Hematopoietic multipotent progenitor cell treated with erythropoietin and hydrocortisone succinate and interleukin-3 and kit ligand, for 6 days (in vitro differentiated cells): ENCODE measurements around the gene NGEF.

Source experiments
- DNase-seq: peaks from one replicate; pipeline ENCODE4 v3.0.0-alpha.2; 2015

Gene NGEF

GRCh38 chr2:232993231-232993821, 19.7 kb downstream of the NGEF start:
- no peak for DNase-seq

- DNase-seq = no peak
Observed at GRCh38 chr2:232986155-232986554, 26.9 kb downstream of the NGEF start.

DNA sequence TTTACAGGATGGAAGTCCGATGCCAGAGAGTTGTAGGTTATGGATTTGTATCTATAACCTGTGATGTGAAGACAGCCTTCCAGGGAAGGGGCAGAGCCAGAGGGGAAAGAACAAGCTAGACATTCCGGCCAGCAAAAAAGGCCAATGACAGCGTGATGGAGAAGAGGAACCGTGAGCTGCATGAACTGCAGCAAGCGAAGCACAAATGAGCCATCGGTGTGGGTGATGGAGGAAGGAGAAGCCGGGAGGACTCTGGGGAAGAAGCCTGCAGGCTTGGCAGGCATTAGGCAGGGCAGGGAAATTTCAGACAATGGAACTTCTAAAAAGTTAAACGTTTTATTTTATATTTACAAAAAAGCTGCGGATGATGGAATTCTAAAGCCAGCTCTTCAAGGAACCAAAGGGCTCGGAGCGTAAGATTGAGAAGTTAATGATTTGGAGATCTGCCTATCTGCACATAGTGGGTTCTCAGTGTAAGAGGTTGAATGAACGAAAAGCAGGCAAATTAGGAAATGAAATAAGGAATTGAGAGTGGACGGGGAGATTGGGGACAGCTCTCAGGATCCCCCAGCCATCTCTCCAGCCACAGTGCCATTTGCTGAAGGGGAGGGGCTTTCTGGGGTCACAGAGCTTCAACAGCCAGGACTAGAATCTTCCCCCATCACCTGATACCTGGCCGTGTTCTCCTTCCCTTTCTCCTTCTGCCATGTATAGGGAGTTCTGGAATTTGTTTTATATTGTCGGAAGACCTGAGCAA, 28.4 kb downstream of the NGEF start:
- DNase-seq = no peak

- no peak for DNase-seq
Observed at GRCh38 chr2:232983669-232984140, 29.4 kb downstream of the NGEF start.

GRCh38 chr2:232982926-232983668, 30.0 kb downstream of the NGEF start:
- no peak for DNase-seq

DNA sequence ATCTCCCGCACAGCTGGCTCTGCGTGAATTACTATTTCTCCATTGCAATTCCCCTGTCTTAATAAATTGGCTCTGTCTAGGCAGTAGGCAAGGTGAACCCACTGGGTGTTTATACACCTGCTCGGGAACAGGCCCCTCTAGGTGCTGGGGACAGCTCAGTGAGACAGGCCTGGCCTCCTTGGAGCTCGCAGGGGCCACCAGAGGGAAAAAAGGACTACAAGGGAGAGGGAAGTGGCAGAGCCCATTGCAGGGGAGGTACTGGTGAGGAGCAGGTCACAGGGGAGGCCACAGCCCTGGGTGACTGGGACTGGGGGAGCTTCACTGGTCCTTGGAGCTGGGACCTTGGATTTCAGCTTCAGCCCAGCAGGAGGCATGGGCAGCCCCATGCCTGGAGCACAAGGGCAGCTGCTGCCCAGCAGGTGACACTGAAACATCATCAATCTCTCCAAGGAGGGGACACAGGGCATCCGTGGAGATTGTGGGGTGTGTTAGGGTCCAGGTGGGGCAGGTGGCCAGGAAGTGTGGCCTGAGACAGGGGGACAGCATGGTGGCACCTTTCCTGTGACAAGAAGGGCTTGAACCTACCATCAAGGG, 31.2 kb downstream of the NGEF start:
- no peak for DNase-seq

DNA sequence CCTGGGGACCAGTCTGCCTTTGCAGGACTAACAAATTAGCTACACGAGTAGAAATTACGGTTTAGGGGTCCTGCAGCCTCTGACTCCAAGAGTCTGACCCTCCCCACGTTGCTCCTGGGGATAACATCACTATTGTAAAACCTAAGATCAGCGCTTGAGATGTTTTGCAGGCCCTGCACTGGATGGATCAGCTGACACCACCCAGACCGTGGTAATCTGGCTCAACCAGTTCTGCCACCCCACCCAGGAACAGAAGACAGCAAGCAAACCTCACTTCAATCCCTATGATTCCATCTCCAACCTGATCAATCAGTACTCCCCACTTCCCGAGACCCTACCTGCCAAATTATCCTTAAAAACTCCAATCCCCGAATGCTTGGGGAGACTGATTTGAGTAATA, 31.7 kb downstream of the NGEF start:
- no peak for DNase-seq

GRCh38 chr2:232980683-232981082, 32.4 kb downstream of the NGEF start:
- DNase-seq = no peak

- DNase-seq = no peak
Observed at GRCh38 chr2:232979871-232980461, 33.1 kb downstream of the NGEF start.

DNA sequence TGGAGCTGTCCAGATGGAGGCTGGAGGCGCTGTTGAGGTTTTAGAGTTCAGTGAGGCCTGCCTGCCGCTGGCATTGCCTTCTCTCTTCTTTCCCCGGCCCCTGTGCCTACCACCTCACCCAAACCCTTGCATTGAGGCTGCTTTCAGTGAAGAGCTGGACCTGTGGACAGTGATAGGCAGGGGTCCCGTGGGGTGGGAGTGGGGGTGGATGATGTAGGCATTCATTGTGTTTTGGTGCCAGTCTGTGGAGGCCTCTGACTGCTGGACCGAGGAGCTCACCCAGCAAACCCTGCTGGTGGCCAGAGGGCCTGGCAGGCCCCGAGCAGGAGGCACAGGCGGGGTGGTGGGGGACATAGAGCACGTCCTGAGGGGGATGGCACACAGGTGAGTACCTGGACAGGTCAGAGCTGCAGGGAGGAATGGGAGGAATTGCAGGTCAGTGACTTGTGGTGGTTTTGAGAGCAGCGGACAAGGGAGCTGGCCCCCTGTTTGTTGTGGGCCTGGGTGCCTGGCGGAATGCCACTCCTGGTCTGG, 35.6 kb downstream of the NGEF start:
- DNase-seq = no peak

- DNase-seq = no peak
Observed at GRCh38 chr2:232976666-232977437, 36.2 kb downstream of the NGEF start.

GRCh38 chr2:232976176-232976575, 36.9 kb downstream of the NGEF start:
- no peak for DNase-seq

GRCh38 chr2:232974396-232974795, 38.7 kb downstream of the NGEF start:
- no peak for DNase-seq

DNA sequence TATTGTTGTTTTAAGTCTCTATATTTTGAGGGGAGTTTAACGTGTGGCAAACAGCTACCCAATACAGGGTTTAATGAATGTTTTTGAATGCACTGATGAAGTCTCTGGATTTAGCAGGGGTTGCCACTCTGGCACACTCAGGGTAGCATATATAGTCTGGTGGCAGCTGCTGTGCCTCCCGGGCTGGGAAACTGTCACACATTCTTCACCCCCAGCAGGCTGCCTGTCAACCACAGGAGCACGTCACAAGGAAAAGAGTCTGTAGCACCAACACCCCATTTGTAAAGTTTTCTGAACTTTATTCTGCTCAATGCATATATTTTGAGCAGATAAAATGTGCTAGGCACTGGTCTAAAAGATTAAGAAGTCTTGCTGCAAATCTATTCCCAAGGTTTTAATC, 39.3 kb downstream of the NGEF start:
- no peak for DNase-seq

- no peak for DNase-seq
Observed at GRCh38 chr2:232973011-232973735, 39.9 kb downstream of the NGEF start.

DNA sequence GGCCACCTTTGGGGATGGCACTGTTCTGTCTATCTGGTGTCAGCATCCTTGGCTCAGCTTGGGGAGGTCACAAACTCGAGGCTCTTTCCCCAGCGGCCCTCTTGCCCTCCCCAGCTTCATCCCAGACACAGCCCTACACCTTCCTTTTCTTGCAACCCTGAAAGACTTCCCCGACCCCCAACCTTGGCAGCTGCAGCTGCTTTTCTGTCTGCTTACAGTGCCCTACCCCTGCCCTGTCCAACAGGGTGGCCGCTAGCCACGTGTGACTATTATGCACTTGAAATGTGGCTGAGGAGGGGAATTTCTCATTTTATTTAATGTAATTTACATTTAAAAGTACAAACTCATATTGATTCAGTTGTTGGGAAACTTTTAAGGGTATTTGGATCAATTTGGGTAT, 41.3 kb downstream of the NGEF start:
- no peak for DNase-seq

GRCh38 chr2:232970051-232970450, 43.0 kb downstream of the NGEF start:
- no peak for DNase-seq

DNA sequence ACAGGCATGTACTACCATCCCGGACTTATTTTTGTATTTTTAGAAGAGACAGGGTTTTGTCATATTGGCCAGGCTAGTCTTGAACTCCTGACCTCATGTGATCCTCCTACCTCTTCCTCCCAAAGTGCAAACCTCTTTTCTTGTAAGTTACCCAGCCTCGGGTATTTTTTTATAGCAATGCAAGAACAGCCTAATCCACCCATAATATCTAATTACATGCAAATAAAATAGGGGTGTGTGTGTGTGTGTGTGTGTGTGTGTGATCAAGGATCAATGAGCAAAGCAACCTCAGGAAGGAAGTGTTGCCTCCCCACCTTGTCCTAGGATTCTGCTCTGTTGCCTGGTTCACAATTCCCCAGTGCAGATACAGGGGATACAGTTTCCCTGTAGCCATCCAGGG, 45.6 kb downstream of the NGEF start:
- DNase-seq = no peak

- DNase-seq = no peak
Observed at GRCh38 chr2:232966122-232966521, 46.9 kb downstream of the NGEF start.

DNA sequence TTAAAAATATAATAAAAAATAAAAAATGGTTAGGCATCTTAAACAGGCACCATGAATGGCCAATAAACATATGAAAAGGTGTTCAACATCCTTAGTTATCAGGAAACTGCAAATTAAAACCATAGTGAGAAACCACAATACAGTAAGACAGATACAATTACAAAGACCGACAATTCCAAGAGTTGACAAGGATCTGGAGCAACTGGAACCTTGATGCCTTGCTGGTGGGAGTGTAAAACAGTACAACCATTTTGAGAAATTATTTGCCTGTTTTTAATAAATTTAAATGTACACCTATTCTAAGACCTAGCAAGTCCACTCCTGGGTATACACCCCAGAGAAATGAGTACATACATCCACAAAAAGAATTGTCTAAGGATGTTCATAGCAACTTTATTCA, 49.1 kb downstream of the NGEF start:
- DNase-seq = no peak

DNA sequence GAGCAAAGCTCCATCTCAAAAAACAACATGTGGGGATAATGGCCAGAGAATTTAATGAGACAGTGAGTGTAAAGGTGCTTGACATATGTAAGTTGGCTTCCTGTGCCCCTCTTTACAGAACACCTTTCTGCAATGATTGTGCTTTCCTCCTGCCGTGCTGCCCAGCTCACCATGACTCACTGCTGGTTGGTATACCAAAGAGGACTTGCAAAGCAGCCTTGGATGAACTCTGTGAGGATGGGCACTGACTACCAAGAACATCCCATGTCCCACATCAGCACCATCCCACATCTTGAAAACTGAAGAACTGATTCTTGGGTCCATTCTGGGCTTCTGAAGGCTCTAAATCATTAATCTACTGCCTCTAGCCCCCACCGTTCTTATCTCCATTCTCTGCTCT, 52.2 kb downstream of the NGEF start:
- no peak for DNase-seq
